Measurements from ENCODE around the gene CLDN19. TPM values are rescaled to one million over a fixed set of nuclear protein-coding genes. Genes with fewer than 3 reads are reported as not detected.

Gene CLDN19, protein sequence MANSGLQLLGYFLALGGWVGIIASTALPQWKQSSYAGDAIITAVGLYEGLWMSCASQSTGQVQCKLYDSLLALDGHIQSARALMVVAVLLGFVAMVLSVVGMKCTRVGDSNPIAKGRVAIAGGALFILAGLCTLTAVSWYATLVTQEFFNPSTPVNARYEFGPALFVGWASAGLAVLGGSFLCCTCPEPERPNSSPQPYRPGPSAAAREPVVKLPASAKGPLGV
- total RNA-seq = 1 to 10 TPM in 1 of 2 donors, not detected in 1; 5.1 TPM
- under 1 TPM in 1 of 2 donors, not detected in 1; 0.14 TPM for polyA plus RNA-seq

DNA sequence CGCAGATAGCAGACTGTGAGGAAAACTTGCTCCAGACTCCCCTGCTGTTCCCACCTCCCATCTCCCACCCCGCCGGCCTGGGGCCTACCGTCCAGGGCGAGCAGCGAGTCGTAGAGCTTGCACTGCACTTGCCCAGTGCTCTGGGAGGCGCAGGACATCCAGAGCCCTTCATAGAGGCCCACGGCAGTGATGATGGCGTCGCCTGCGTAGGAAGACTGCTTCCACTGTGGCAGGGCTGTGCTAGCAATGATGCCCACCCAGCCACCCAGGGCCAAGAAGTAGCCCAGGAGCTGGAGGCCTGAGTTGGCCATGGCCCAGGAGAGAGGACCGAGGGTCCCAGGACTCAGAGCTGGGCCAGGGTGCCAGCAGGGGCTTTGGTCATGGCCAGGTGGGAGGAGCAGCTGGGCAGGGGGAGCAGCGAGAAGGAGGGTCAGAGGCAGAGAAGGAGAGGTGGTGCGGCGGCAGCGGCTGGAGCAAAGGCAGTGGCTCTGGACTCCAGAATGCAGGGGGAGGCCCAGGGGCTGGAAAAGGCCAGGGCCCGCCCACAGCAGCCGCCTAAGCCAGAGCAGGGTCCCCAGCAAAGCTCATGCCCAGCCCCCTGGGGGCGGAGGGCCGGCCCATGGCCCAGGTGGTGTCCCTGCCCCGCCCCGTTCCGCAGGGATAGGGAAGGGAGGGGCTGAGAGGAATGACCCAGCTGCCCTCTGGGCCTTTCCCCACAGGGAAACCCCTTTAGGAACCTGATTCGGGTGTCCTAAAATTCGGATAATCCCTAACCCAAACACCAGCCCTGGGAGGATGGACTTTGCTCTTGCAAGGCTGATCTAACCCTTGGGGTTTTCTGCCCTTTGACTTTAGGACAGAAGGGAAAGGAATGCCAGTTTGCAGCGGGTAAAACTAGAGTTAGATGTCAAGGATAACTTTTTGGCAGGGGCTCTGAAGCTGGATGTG is at the start of gene CLDN19:
Gene CLDN19, minus strand, starts transcription at position 484 of the 948 bp plus-strand sequence. Its CDS starts 173 bp downstream, at position 311.
- peak in 1 of 2 donors; percentile 79 for TF ChIP-seq RXRA (IDR thresholded peaks at IDR 0.05)
- TF ChIP-seq HNF4G (IDR thresholded peaks at IDR 0.05) = peak; percentile 89
- peak; percentile 60 for TF ChIP-seq NR2F2 (IDR thresholded peaks at IDR 0.05)
- TF ChIP-seq YY1 (IDR thresholded peaks at IDR 0.05) = no peak
- TF ChIP-seq ATF3 (IDR thresholded peaks at IDR 0.05) = no peak
- peak; percentile 79 for TF ChIP-seq SP1 (IDR thresholded peaks at IDR 0.05)
- TF ChIP-seq HNF4A (conservative IDR thresholded peaks at IDR 0.05) = peak; percentile 80 to 96

GRCh38 chr1:42788021-42788420 is 48.0 kb upstream of the CLDN19 start:
- TF ChIP-seq FOXA2 (IDR thresholded peaks at IDR 0.05) (no peak), JUND (IDR thresholded peaks at IDR 0.05) (no peak), SP1 (IDR thresholded peaks at IDR 0.05) (no peak), YY1 (IDR thresholded peaks at IDR 0.05) (no peak), EGR1 (IDR thresholded peaks at IDR 0.05; ENCODE audit: low read depth in 2 of 2) (no peak), MAX (IDR thresholded peaks at IDR 0.05) (no peak), GABPA (IDR thresholded peaks at IDR 0.05 in 1 of 2, conservative IDR thresholded peaks at IDR 0.05 in 1 of 2) (no peak), REST (IDR thresholded peaks at IDR 0.05) (no peak), RAD21 (IDR thresholded peaks at IDR 0.05) (no peak), NR2F2 (IDR thresholded peaks at IDR 0.05) (no peak), CTCF (IDR thresholded peaks at IDR 0.05; ENCODE audit: low read depth, low read length, missing input control) (no peak), FOXA1 (IDR thresholded peaks at IDR 0.05) (no peak), TAF1 (conservative IDR thresholded peaks at IDR 0.05) (no peak), RXRA (IDR thresholded peaks at IDR 0.05) (no peak), HNF4G (IDR thresholded peaks at IDR 0.05) (no peak)
- TF ChIP-seq, protein P1, sequence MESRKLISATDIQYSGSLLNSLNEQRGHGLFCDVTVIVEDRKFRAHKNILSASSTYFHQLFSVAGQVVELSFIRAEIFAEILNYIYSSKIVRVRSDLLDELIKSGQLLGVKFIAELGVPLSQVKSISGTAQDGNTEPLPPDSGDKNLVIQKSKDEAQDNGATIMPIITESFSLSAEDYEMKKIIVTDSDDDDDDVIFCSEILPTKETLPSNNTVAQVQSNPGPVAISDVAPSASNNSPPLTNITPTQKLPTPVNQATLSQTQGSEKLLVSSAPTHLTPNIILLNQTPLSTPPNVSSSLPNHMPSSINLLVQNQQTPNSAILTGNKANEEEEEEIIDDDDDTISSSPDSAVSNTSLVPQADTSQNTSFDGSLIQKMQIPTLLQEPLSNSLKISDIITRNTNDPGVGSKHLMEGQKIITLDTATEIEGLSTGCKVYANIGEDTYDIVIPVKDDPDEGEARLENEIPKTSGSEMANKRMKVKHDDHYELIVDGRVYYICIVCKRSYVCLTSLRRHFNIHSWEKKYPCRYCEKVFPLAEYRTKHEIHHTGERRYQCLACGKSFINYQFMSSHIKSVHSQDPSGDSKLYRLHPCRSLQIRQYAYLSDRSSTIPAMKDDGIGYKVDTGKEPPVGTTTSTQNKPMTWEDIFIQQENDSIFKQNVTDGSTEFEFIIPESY (IDR thresholded peaks at IDR 0.05) = no peak
- WGBS = 98% methylated on average over 1 of the region's 1 CpG
- no peaks in the 10 kb centered on the region for H3K9me3 ChIP-seq (ENCODE audit: control insufficient read depth in 4 of 4, low read length in 3 of 4)

More for the DNA sequence above, at the start of gene CLDN19:
- Histone ChIP-seq H3K27ac (ENCODE audit: low read depth in 1 of 2, low read length in 2 of 2) (no peak within 1 kb of the TSS), H3K4me3 (ENCODE audit: low read depth in 1 of 3, low read length in 3 of 3) (no peak within 1 kb of the TSS), H3K36me3 (ENCODE audit: control insufficient read depth in 4 of 4, insufficient read depth in 3 of 4, low read depth in 1 of 4, low read length in 3 of 4) (no peaks in the 10 kb centered on the region), H3K9ac (ENCODE audit: low read depth in 1 of 2, low read length in 2 of 2) (no peak within 1 kb of the TSS), H3K27me3 (ENCODE audit: control insufficient read depth in 4 of 4, insufficient read depth in 4 of 4, low read length in 3 of 4) (no peaks in the 10 kb centered on the region), H3K9me3 (ENCODE audit: control insufficient read depth in 4 of 4, low read length in 3 of 4) (no peaks in the 10 kb centered on the region), H3K4me1 (ENCODE audit: control insufficient read depth in 4 of 4, insufficient read depth in 4 of 4, low read length in 3 of 4) (peaks cover 2 to 7% (median 5%) of the 10 kb centered on the region in 4 donors)
- peak; percentile 65 for DNase-seq (ENCODE audit: low spot score)
- WGBS = 68% methylated on average over 27 of the region's 27 CpGs

More at GRCh38 chr1:42788021-42788420, 48.0 kb upstream of the CLDN19 start:
- DNase-seq (ENCODE audit: low spot score) = no peak
- no peak overlapping the region for H3K4me3 ChIP-seq (ENCODE audit: low read depth in 1 of 3, low read length in 3 of 3)
- peaks cover 0 to 4% (median 1%) of the 10 kb centered on the region in 4 donors for H3K36me3 ChIP-seq (ENCODE audit: control insufficient read depth in 4 of 4, insufficient read depth in 3 of 4, low read depth in 1 of 4, low read length in 3 of 4)
- H3K27me3 ChIP-seq (ENCODE audit: control insufficient read depth in 4 of 4, insufficient read depth in 4 of 4, low read length in 3 of 4) = no peaks in the 10 kb centered on the region
- no peak overlapping the region for H3K27ac ChIP-seq (ENCODE audit: low read depth in 1 of 2, low read length in 2 of 2)
- H3K9ac ChIP-seq (ENCODE audit: low read depth in 1 of 2, low read length in 2 of 2) = no peak overlapping the region
- peaks cover 0 to 10% (median 2%) of the 10 kb centered on the region in 4 donors for H3K4me1 ChIP-seq (ENCODE audit: control insufficient read depth in 4 of 4, insufficient read depth in 4 of 4, low read length in 3 of 4)

Data from liver (tissue), 9 donors.